H4 (cell line): Measurements from ENCODE around the gene SLC13A3. TPM values are rescaled to one million over a fixed set of nuclear protein-coding genes. Genes with fewer than 3 reads are reported as not detected.
A peak's percentile ranks its signal among the peaks of the same experiment; 100 is the strongest.

Source experiments
- DNase-seq: peaks from one replicate; pipeline ENCODE4 v3.0.0-alpha.2; 2015; ENCODE audit warnings: low spot score
- total RNA-seq: library from RNA; depleted of rRNA; stranded (reverse); fragments of >200 nt; shearing (Covaris generic); gene quantifications from 2 replicates; pipeline ENCODE4 v1.2.3, GENCODE V29; 2014; rRNA removed

SLC13A3 gene
- total RNA-seq = 0.12 TPM in 1 of 2 replicates, not detected in the other

GRCh38 chr20:46651091-46651962 is at the start of gene SLC13A3:
SLC13A3 (minus strand) TSS chr20:46651459; CDS start chr20:46651421, 38 bp downstream.
- DNase-seq = no peak

- DNase-seq = no peak
These were observed 49.8 kb upstream of the SLC13A3 start for GRCh38 chr20:46701057-46701456.

- no peak for DNase-seq
These were observed 49.2 kb upstream of the SLC13A3 start for GRCh38 chr20:46700481-46700880.

GRCh38 chr20:46699651-46700359 is 48.5 kb upstream of the SLC13A3 start:
- DNase-seq = peak; percentile 42

- no peak for DNase-seq
These were observed 47.5 kb upstream of the SLC13A3 start for GRCh38 chr20:46698788-46699187.

- DNase-seq = no peak
These were observed 45.6 kb upstream of the SLC13A3 start for GRCh38 chr20:46696791-46697279.

- peak; percentile 70 for DNase-seq
These were observed 44.6 kb upstream of the SLC13A3 start for GRCh38 chr20:46695892-46696291.

- no peak for DNase-seq
These were observed 43.2 kb upstream of the SLC13A3 start for GRCh38 chr20:46694484-46694883.

GRCh38 chr20:46691196-46691595 is 39.9 kb upstream of the SLC13A3 start:
- no peak for DNase-seq

- no peak for DNase-seq
These were observed 39.2 kb upstream of the SLC13A3 start for GRCh38 chr20:46690219-46691106.

- no peak for DNase-seq
These were observed 38.5 kb upstream of the SLC13A3 start for GRCh38 chr20:46689754-46690085.

GRCh38 chr20:46689082-46689753 is 38.0 kb upstream of the SLC13A3 start, which contains the start of gene TP53RK:
TP53RK (minus strand) TSS chr20:46689444; CDS start chr20:46689414, 30 bp downstream.
- peak; percentile 100 for DNase-seq

- no peak for DNase-seq
These were observed 37.2 kb upstream of the SLC13A3 start for GRCh38 chr20:46688151-46689081.

GRCh38 chr20:46683939-46684750 is 32.9 kb upstream of the SLC13A3 start:
- no peak for DNase-seq

- DNase-seq = no peak
These were observed 32.3 kb upstream of the SLC13A3 start for GRCh38 chr20:46683668-46683938.

- DNase-seq = no peak
These were observed 31.9 kb upstream of the SLC13A3 start for GRCh38 chr20:46683011-46683667.

GRCh38 chr20:46682063-46682821 is 31.0 kb upstream of the SLC13A3 start:
- DNase-seq = no peak
